ENCODE results near the gene MRPS18A. TPM values are rescaled to one million over a fixed set of nuclear protein-coding genes. Genes with fewer than 3 reads are reported as not detected.

MRPS18A gene
- polyA plus RNA-seq, 1 experiment, result 41.0 TPM

DNA sequence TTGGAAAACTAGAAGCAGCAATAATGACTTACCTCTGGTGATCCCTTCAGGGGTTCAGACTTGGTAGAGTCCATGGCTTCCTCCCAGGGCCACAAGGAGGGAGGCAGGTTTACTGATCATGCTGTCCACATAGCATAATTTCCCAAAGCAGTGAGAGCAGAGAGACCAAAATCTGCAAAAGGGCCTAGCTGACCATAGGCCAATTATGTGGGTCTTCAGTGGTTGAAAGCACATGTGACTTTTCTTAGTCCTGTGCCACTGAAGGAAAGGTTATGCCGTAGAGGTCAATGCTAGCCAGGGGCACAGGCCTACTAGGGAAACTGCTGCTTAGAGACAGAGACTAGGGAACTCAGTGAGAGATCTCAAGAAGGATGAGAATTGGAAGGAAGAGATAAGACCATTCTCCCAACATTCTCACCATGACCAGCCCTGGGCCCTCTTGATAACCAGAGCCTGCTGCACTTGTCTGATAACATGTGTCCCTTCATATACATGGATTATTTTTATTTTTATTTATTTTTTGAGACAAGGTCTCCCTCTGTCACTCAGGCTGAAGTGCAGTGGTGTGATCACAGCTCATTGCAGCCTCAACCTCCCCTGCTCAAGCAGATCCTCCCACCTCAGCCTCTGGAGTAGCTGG lies 56.5 kb downstream of the MRPS18A start:
- ChIA-PET POLR2A (no interaction called here), CTCF (interaction anchor here (1.1 kb wide), 1 partner anchor 35 kb away, joined by 3 read pairs; no protein-coding TSS in a partner anchor)
- TF ChIP-seq, protein P1, sequence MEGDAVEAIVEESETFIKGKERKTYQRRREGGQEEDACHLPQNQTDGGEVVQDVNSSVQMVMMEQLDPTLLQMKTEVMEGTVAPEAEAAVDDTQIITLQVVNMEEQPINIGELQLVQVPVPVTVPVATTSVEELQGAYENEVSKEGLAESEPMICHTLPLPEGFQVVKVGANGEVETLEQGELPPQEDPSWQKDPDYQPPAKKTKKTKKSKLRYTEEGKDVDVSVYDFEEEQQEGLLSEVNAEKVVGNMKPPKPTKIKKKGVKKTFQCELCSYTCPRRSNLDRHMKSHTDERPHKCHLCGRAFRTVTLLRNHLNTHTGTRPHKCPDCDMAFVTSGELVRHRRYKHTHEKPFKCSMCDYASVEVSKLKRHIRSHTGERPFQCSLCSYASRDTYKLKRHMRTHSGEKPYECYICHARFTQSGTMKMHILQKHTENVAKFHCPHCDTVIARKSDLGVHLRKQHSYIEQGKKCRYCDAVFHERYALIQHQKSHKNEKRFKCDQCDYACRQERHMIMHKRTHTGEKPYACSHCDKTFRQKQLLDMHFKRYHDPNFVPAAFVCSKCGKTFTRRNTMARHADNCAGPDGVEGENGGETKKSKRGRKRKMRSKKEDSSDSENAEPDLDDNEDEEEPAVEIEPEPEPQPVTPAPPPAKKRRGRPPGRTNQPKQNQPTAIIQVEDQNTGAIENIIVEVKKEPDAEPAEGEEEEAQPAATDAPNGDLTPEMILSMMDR (IDR thresholded peaks at IDR 0.05; ENCODE audit: low read depth, low read length), result no peak
- Histone ChIP-seq H3K27ac (ENCODE audit: low read depth, low read length) (peak overlapping the region; percentile 57), H3K9me3 (ENCODE audit: control insufficient read depth, insufficient read depth, low read length) (no peaks in the 10 kb centered on the region; the same call in 1 of the 2 replicates), H3K27me3 (ENCODE audit: control insufficient read depth, insufficient read depth, low read length) (no peaks in the 10 kb centered on the region), H3K4me3 (ENCODE audit: low read depth, low read length) (no peak overlapping the region)
- no peak for DNase-seq (ENCODE audit: low read depth, low spot score)

DNA sequence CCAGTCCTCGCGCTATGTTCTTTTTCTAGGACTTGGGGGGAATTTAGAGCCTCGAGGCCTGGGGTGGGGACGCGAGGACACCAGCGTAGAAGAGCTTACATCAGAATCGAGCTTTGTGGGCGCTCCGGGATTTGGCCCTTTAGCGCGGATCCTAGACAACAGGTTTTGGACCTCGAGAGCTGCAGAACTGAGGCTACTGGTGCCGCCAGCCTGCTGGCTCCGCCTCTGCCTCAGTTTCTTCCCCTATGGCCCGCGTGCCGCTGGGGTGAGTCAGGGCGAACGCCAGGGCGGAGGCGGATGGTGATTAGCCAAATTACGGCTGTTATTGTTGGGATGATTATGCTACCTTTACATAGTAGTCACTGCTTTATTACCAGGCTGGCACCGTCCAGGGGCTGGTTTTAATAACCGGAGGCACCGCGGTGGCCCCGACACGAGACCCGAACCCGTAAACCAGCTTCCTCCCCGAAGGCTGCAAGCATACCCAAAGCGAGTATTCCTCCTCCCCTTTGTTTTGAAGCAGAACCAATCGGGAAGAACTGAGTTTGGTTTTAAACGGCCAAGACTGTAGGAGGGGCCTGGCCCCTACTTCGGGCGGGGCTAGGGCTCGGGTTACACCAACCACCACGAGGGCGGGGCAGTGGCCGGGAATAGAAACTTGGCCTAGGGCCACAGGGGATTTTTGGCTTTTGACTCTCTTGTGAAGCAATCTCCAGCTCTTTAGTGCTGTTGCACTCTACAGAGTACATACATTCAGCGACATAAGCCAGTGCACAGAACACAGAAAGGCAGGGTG lies 57.9 kb downstream of the MRPS18A start:
- Histone ChIP-seq H3K27me3 (ENCODE audit: control insufficient read depth, insufficient read depth, low read length) (no peaks in the 10 kb centered on the region), H3K9me3 (ENCODE audit: control insufficient read depth, insufficient read depth, low read length) (no peaks in the 10 kb centered on the region; the same call in 1 of the 2 replicates), H3K4me3 (ENCODE audit: low read depth, low read length) (peak overlapping the region; percentile 84), H3K27ac (ENCODE audit: low read depth, low read length) (peak overlapping the region; percentile 96)
- TF ChIP-seq, protein P1 (IDR thresholded peaks at IDR 0.05; ENCODE audit: low read depth, low read length), result no peak
- POLR2A ChIA-PET, result interaction anchor here (0.5 to 1.9 kb wide), 15 partner anchors 10 to 716 kb away, joined by 3 to 14 read pairs (median 4); partner anchors contain the start of genes HSP90AB1, POLH, POLR1C and RSPH9
- CTCF ChIA-PET, result interaction anchor here (0.7 to 1.7 kb wide), 4 partner anchors 21 to 449 kb away, joined by 3 to 5 read pairs (median 3); no protein-coding TSS in a partner anchor
- peak; percentile 94 for DNase-seq (ENCODE audit: low read depth, low spot score)

DNA sequence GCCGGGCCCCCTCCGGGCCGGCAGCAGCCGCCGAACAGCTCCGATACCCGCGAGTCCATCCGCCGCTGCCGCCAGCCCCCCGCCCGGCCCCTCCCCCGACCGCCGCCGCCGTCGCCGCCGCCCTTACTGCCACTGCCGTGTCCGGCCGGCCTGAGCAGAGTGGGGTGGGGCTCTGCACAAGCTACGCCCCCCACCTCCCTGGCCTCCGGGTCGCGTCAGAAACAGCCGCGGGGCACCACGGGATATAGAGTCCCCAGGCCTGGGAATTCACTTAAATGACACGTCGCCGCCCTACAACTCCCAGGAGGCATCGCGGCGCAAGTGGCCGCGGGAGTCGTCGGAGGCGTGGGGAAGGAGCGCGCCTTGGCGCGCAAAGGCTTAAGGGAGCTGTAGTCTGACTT lies 58.5 kb downstream of the MRPS18A start, which contains the start of gene GTPBP2:
TSS of gene GTPBP2 (minus strand) at position 161 of the 401 bp plus-strand sequence. CDS start at position 59, 102 bp downstream.
- DNase-seq (ENCODE audit: low read depth, low spot score), result peak; percentile 97
- H3K27ac ChIP-seq (ENCODE audit: low read depth, low read length), result peak within 1 kb of the TSS; percentile 96
- ChIA-PET CTCF (interaction anchor here (0.7 to 1.7 kb wide), 3 partner anchors 20 to 450 kb away, joined by 3 to 5 read pairs (median 3); no protein-coding TSS in a partner anchor), POLR2A (interaction anchor here (0.5 to 1.9 kb wide), 15 partner anchors 10 to 716 kb away, joined by 3 to 14 read pairs (median 4); partner anchors contain the start of genes HSP90AB1, POLH, POLR1C and RSPH9)
- no peaks in the 10 kb centered on the region; the same call in 1 of the 2 replicates for H3K9me3 ChIP-seq (ENCODE audit: control insufficient read depth, insufficient read depth, low read length)
- H3K27me3 ChIP-seq (ENCODE audit: control insufficient read depth, insufficient read depth, low read length), result no peaks in the 10 kb centered on the region
- TF ChIP-seq, protein P1 (IDR thresholded peaks at IDR 0.05; ENCODE audit: low read depth, low read length), result no peak
- H3K4me3 ChIP-seq (ENCODE audit: low read depth, low read length), result peak within 1 kb of the TSS; percentile 84

DNA sequence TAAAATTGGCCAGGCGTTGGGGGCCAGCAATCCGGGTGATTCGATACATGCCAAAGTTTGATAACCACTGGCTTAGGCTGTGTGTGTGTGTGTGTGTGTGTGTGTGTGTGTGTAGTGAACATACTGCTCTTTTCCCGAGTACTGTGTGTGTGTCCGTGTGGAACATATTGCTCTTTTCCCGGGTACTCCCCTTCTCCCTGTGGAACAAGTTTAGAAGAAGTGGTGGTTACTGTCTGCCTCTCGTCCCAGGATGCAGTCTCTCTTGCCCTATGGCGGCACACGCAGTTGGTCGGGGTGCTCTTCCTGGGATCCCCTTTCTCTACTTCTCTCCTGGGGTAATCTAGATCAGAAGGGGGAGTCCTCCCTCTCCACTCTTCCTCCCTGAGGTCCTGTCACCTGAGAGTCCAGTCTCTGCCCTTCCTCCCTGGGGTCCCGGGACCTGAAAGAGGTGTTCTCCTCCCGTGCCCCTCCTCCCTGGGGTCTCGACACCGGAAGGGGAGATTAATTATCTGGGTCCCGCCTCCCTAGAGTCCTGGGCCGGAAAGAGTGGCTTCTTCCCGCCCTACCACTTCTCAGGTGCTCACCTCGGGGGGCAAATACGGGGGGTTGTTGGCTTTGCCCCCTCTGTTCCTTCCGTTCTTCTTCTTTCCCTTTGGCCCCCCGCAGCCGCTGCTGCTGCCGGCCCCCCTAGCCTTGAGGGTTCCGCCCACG lies 59.0 kb downstream of the MRPS18A start:
- Histone ChIP-seq H3K27me3 (ENCODE audit: control insufficient read depth, insufficient read depth, low read length) (no peaks in the 10 kb centered on the region), H3K4me3 (ENCODE audit: low read depth, low read length) (peak overlapping the region; percentile 84), H3K9me3 (ENCODE audit: control insufficient read depth, insufficient read depth, low read length) (no peaks in the 10 kb centered on the region; the same call in 1 of the 2 replicates), H3K27ac (ENCODE audit: low read depth, low read length) (peak overlapping the region; percentile 86)
- DNase-seq (ENCODE audit: low read depth, low spot score), result no peak
- POLR2A ChIA-PET, result interaction anchor here (0.7 to 1.9 kb wide), 10 partner anchors 15 to 618 kb away, joined by 3 to 14 read pairs (median 5); partner anchors contain the start of genes HSP90AB1, POLH, POLR1C and RSPH9
- CTCF ChIA-PET, result interaction anchor here (1.3 to 1.7 kb wide), 2 partner anchors 21 to 450 kb away, joined by 3 to 5 read pairs; no protein-coding TSS in a partner anchor
- TF ChIP-seq, protein P1 (IDR thresholded peaks at IDR 0.05; ENCODE audit: low read depth, low read length), result no peak
